Measurements from ENCODE around the gene RNASE1. TPM values are rescaled to one million over a fixed set of nuclear protein-coding genes. Genes with fewer than 3 reads are reported as not detected.
"Not testable (repeated sequence)": the region's sequence is repeated elsewhere in the genome, so short reads cannot be mapped to it uniquely, and the experiment has no call there.

RNASE1 gene
- total RNA-seq, 4 donors from 2014 or later = 42.6 to 129 (median 87.7) TPM

GRCh38 chr14:20774258-20774824, 28.3 kb downstream of the RNASE1 start:
- intact Hi-C loops (cut with DNase I; ENCODE audit: low total_unique reads) = no loop called here
- 60 to 62% methylated on average over 5 of the region's 5 CpGs for WGBS, 2 donors
- no peak for TF ChIP-seq CTCF (IDR thresholded peaks at IDR 0.05)
- no peak for TF ChIP-seq POLR2A (IDR thresholded peaks at IDR 0.05)

GRCh38 chr14:20772650-20773049, 30.0 kb downstream of the RNASE1 start:
- DNase-seq (ENCODE audit: low spot score in 2 of 2) = no peak
- intact Hi-C loops (cut with DNase I; ENCODE audit: low total_unique reads) = no loop called here
- 69 to 71% methylated on average over 3 of the region's 3 CpGs for WGBS, 2 donors

More at GRCh38 chr14:20774258-20774824, 28.3 kb downstream of the RNASE1 start:
- no peak for DNase-seq (ENCODE audit: low spot score in 2 of 2)
- H3K4me3 ChIP-seq (ENCODE audit: low read depth, poor library complexity, severe bottlenecking) = no peak overlapping the region

GRCh38 chr14:20769421-20769820, 33.2 kb downstream of the RNASE1 start:
- intact Hi-C loops (cut with DNase I; ENCODE audit: low total_unique reads) = no loop called here
- DNase-seq (ENCODE audit: low spot score in 2 of 2) = no peak
- H3K4me3 ChIP-seq (ENCODE audit: low read depth, poor library complexity, severe bottlenecking) = no peak overlapping the region
- 71 to 72% methylated on average over 3 of the region's 3 CpGs for WGBS, 2 donors
- TF ChIP-seq CTCF (IDR thresholded peaks at IDR 0.05) (no peak), POLR2A (IDR thresholded peaks at IDR 0.05) (no peak)

More at GRCh38 chr14:20772650-20773049, 30.0 kb downstream of the RNASE1 start:
- H3K4me3 ChIP-seq (ENCODE audit: low read depth, poor library complexity, severe bottlenecking) = no peak overlapping the region
- no peak for TF ChIP-seq POLR2A (IDR thresholded peaks at IDR 0.05)
- no peak for TF ChIP-seq CTCF (IDR thresholded peaks at IDR 0.05)

GRCh38 chr14:20768593-20768892, 34.1 kb downstream of the RNASE1 start:
- H3K4me3 ChIP-seq (ENCODE audit: low read depth, poor library complexity, severe bottlenecking) = no peak overlapping the region
- 56 to 88% methylated on average over 3 of the region's 3 CpGs for WGBS, 2 donors
- no peak for TF ChIP-seq CTCF (IDR thresholded peaks at IDR 0.05)
- no peak for TF ChIP-seq POLR2A (IDR thresholded peaks at IDR 0.05)
- intact Hi-C loops (cut with DNase I; ENCODE audit: low total_unique reads) = no loop called here
- DNase-seq (ENCODE audit: low spot score in 2 of 2) = no peak

GRCh38 chr14:20760950-20761349, 41.7 kb downstream of the RNASE1 start:
- intact Hi-C loops (cut with DNase I; ENCODE audit: low total_unique reads) = no loop called here
- no peak for TF ChIP-seq CTCF (IDR thresholded peaks at IDR 0.05)
- TF ChIP-seq POLR2A (IDR thresholded peaks at IDR 0.05) = no peak
- no peak overlapping the region for H3K4me3 ChIP-seq (ENCODE audit: low read depth, poor library complexity, severe bottlenecking)
- DNase-seq (ENCODE audit: low spot score in 2 of 2) = no peak

GRCh38 chr14:20759465-20759864, 43.2 kb downstream of the RNASE1 start:
- intact Hi-C loops (cut with DNase I; ENCODE audit: low total_unique reads); H3K4me3 ChIP-seq (ENCODE audit: low read depth, poor library complexity, severe bottlenecking); DNase-seq (ENCODE audit: low spot score in 2 of 2): not testable (repeated sequence)
- 92 to 94% methylated on average over 5 of the region's 5 CpGs for WGBS, 2 donors
